Islet of Langerhans (tissue), 1 donor: ENCODE data around the gene ZNF605.
A peak's percentile ranks its signal among the peaks of the same experiment; 100 is the strongest.
"Not testable (repeated sequence)": the region's sequence is repeated elsewhere in the genome, so short reads cannot be mapped to it uniquely, and the experiment has no call there.

Experiments used
- FAIRE-seq: peaks from one replicate; lab custom pipeline; 2011; peaks lifted over from hg19 to GRCh38; lab: Jason Lieb, UNC

ZNF605 gene

DNA sequence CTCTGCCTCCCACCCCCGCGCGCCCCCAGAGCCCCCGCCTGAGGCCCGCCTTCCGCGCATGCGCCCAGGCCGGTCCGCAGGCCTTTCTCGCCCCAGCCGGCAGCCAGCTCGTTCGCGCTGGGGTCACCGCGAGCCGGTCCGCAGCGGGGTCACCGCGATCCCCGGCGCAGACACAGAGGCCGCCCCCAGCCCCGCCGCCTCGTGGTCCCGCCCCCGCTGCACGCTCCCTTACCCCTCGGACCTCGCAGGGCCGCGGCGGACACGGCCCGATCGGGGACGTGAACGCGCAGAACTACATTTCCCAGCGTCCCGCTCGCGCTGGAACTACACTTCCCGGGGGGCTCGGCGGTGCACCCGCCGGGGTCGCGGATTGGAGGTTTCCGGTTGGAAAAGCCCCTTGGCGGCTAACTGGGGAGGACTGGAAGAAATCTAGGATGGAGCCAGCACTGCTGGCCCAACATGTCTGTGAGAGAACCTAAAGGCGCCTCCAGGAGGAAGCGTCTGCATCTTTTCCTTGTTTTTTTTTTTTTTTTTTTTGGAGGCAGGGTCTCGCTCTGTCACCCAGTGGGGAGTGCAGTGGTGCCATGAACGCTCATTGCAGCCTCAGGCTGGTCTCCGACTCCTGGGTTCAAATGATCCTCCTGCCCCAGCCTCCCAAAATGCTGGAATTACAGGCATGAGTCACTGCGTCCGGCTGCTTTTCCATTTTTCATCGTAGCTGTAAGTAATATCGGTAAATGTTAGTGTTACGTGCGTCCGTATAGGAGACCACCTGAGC, at the start of gene ZNF605:
TSS of gene ZNF605 (minus strand) at position 296 of the 778 bp plus-strand sequence. CDS start 10,671 bp downstream, outside the sequence.
- no peak for FAIRE-seq

DNA sequence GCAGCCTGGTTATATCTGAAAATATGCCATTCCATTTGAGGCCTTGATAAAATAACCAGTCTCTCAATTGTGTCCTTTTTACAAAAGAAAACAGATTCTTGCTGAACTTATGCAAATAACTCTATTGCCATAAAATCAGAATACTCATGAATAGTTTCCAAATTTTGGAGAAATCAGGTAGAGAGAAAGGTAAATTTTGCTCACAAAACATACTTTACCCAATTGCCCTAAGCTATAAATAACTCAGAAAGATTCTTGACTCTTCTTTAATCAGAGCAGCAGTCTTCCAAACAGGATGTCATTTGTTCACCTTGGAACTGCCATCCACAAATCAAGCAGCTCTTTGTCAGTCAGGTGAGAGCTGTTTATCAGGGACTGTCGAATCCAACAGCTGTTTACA, 42.6 kb upstream of the ZNF605 start:
- no peak for FAIRE-seq

- no peak for FAIRE-seq
These were observed 30.7 kb upstream of the ZNF605 start for GRCh38 chr12:132986885-132987225.

- FAIRE-seq: peak; percentile 27
These were observed 30.1 kb upstream of the ZNF605 start, which contains the start of gene ZNF26 for GRCh38 chr12:132986001-132986884. Gene ZNF26, plus strand, starts transcription at chr12:132986367. Its CDS starts 474 bp downstream, at chr12:132986841.

GRCh38 chr12:132976870-132977269, 20.8 kb upstream of the ZNF605 start:
- FAIRE-seq: not testable (repeated sequence)

DNA sequence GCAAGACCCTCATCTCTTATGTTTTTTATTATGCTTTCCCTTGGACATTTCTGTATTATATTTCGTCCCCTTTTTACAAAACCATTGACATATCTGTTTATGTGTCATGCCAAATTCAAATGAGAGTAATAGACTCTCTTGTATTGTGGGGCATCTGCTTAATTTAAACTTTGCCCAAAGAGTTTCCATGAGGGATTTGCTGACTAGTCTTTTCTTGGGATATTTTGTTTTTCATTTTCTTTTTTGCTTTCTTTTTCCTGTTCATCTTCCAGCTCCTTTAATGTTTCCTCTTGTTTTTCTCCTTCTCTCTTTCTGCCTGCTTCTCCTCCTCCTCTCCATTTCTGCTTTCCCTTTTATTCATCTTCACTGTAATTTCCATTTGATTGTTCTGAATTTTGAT, 16.3 kb upstream of the ZNF605 start:
- FAIRE-seq: no peak

DNA sequence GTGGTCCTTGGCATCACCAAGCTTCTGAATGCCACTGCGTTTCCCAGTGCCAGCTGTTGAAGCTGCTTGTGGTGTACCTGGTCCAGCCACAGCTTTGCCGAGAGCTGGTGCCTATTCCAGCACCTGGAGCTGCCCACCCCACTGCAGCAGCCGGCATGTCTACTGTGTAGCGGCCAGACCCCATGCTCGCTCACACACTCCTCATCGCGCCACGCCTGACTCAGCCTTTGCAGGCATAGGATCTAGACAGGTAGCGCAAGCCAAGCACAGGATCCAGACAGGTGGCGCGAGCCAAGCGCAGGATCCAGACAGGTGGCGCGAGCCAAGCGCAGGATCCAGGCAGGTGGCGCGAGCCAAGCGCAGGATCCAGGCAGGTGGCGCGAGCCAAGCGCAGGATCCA, 11.6 kb upstream of the ZNF605 start:
- no peak for FAIRE-seq

DNA sequence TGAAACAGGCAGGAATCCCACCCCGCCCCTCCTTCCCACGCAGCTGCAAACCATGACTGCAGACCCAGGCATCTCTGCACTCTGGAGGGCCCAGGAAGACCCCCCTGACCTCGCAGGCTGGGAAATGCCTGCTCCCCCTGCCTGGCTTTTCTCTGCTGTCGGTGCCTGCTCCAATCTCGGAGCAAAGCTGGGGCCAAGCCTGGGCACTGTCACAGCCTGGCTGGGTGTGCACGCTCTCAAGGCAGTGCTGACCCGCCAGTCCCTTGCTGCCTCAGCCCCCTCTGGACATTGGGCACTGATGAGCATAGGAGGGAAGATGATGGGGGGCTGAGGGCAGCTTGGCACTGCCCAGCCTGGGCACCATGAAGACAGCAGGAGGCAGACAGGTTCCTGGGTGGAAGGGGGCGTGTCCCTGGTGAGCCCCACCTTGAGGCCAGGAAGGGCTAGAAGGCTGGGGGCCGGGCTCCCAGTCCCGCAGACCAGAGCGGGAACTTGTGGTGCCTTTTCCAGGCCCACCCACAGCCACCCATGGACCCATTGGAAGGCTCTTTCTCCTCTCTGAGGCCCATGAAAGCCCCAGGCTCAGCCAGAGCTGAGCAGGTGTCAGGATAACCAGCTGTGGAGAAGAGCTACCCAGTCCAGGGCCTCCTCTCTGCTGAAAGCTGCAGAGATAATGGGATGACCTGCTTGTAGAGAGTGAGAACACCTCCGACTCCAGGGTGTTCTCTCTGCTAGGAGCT, 10.7 kb upstream of the ZNF605 start:
- no peak for FAIRE-seq

DNA sequence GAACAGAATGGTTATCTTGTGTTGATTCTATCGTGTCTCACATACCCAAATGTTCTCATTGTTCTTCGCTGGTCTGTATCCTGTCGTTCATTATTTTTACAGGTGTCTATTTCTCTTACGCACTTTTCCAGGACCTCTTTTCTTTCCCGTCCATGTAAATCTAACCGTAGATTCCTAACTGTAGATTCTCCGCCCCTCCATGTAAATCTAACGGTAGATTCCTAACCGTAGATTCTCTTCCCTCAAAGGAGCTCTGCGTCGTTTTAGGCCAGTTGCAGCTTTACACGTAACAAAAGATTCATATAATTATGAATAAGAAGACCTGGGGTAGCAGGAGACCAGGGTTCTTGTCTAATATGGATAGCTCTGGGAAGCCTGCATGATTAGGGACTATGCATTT, 9.7 kb upstream of the ZNF605 start:
- FAIRE-seq: no peak

GRCh38 chr12:132963947-132964346, 7.8 kb upstream of the ZNF605 start:
- FAIRE-seq: not testable (repeated sequence)

DNA sequence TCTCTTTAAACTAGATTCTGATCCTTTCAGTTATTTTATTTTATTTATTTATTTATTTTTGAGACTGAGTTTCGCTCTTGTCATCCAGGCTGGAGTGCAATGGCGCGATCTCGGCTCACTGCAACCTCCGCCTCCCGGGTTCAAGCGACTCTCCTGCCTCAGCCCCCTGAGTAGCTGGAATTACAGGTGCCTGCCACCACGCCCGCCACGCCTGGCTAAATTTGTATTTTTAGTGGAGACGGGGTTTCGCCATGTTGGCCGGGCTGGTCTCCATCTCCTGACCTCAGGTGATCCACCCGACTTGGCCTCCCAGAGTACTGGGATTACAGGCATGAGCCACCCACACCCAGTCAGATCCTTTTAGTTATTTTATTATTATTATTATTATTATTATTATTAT, 5.7 kb upstream of the ZNF605 start:
- FAIRE-seq: not testable (repeated sequence)

DNA sequence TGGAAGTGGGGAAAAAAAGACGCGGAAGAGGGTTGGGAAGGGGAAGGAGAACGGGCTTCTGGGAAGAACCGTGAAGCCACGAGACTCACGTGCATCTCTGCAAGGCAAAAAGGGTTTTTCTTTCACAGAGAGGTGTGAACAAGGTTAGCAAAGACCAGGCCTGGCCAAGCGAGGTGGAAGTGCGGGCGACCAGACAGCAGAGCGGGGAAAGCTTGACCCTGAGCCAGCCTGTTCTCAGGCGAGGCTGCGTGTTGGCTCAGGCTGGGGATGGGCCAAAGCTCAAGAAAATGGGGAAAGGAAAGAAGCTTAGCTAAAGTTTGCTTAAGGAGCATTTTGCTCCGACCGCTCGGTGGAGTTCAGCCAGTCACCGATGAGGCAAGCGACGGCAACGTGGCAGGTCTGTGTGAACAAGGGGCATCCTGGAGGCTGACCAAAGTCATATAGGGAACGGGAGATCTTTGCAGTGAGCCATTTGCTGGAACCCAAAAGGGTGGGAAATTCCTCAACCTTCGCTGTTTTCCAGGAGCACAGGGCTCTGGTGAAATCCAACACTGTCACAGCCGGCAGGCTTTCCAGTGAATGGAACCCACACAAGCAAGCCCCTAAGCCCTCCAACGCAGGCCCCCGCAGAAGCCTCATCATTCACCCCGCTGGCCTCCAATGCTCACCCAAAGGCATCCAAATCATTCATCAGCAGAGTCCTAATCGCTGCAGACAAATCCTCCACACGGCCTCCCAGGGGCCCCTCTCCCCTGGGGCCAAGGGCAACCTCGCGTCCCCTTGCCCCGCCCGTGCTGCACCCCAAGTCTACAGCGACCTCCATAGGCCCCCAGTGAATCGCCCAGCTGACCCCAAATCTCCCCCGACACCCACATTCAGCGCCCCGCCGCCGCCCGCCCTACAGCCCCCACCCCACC, 754 bp downstream of the ZNF605 start:
- no peak for FAIRE-seq

GRCh38 chr12:132954471-132955048, 1.5 kb downstream of the ZNF605 start:
- no peak for FAIRE-seq

DNA sequence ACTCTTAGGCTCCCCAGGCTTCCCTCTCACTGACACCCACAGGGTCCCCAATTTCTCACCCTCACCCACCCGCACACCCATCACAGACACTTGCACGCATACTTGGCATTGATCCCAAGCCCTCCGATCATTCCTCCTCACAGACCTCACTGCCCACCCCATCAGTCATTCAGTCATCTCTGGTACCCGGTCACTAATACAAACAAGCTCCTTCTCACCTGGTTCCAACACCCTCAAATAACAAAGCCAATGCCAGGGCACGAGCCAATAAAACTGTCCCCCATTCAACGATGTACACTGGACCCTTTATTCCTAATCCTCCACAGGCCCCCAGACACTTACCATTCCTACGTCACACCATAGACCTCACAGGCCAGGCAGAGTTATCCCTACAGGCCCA, 2.3 kb downstream of the ZNF605 start:
- FAIRE-seq: no peak

GRCh38 chr12:132953163-132953425, 3.0 kb downstream of the ZNF605 start:
- no peak for FAIRE-seq

DNA sequence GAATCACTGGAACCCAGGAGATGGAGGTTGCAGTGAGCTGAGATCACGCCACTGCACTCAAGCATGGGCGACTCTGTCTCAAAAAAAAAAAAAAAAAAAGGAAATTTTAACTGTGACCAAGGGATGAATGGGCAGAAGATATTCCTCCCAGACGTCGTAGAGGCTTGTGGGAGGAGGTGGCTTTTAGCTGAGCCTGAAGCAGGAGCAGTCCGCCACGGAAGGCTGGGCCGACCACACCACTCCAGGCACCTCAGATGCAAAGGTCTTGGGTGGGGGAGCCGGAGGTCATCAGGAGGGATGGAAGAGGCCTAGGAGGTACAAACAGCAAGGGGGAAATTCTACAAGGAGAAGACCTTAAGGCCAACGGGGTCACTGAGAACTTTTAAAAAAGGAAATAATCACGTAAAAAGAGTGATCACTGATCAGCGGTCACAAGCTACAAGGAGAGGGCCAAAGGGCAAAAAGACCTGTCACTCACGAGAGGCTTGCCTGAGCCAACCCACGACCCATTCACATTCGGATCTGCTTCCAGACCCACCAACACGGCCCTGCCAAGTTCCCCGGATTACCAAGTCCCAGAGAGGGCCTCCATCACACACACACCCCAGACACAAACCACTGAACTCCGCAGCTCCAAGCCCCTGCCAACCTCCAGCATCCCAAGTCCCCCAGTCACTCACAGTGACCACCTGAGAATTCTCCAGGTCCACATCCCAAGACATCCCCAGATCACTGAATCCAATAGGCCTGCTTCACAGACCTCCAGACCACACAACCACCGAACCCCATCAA, 3.5 kb downstream of the ZNF605 start:
- FAIRE-seq: no peak

DNA sequence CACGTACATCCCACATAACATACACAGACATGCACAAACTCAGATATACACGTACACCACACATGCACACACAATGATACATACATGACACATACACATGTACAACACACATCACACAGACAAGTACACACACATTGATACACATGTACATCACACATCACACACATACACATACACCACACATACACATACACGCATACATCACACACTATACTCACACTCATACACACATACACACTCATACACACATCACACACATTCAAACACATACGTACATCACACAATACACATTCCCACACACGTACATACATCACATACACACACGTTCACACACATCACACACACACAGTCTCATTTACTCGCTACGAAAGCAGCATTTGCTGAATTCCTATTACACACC, 4.5 kb downstream of the ZNF605 start:
- no peak for FAIRE-seq

DNA sequence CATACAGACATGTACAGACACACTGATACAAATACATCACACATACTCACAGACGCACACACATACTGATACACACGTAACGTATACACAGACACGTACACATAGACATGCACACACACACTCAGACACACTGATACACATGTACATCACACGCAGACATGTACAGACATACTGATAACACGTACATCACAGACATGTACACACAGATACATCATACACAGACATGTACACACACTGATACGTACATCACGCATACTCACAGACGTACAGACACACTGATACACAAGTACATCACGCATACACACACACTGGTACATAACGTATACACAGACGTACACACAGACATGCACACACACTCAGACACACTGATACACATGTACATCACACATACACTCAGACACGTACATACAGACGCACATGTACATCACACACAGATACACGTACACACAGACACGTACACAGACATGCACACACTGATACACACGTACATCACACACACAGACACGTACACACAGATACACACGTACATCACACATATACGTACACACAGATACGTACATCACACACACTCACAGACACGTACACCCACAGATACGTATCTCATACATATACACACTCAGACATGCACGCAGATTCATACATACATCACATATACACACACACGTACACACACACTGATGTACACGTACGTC, 5.1 kb downstream of the ZNF605 start:
- no peak for FAIRE-seq

- no peak for FAIRE-seq
These were observed 5.9 kb downstream of the ZNF605 start for GRCh38 chr12:132949936-132950837.
